ENCODE results near the gene ALDH9A1.
"Not testable (repeated sequence)": the region's sequence is repeated elsewhere in the genome, so short reads cannot be mapped to it uniquely, and the experiment has no call there.

ALDH9A1 gene

DNA sequence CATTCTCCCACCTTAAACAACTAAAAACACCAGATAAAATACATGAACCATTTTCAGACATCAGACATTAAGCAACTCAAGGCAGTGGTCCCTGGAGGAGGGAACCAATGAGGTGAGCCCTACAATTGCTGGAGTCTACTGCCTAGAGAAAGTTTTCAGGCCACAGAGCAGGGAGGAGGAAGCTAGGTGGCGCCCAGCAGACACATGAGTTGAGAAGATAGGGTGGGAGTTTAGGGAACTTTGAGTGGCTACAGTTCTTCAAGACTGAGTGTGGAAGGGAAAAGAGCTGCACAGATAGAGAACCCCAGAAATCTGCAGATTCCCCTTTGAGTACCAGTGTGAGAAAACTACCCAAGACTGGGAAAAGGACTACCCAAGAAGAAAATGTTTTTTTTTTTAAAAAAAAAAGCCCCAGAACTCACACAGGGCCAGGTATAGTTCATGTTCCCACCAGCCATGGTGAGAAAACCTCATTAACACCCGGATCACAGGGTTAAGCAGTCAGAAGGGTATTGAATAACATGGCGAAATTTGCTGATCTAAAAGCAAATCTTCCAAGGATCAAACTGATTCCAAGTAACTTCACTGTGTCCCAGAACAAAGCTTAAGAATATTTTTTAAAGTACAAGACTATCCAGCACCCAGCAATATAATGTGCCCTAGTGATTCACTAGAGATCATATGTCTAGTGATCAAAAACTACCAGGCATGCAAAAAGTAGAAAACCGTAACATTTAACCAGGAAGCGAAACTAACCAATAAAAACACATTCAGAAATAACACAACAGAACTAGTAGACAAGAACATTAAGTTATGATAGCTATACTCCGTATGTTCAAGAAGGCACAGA lies 12.0 kb downstream of the ALDH9A1 start:
- DNase-seq: no peak

DNA sequence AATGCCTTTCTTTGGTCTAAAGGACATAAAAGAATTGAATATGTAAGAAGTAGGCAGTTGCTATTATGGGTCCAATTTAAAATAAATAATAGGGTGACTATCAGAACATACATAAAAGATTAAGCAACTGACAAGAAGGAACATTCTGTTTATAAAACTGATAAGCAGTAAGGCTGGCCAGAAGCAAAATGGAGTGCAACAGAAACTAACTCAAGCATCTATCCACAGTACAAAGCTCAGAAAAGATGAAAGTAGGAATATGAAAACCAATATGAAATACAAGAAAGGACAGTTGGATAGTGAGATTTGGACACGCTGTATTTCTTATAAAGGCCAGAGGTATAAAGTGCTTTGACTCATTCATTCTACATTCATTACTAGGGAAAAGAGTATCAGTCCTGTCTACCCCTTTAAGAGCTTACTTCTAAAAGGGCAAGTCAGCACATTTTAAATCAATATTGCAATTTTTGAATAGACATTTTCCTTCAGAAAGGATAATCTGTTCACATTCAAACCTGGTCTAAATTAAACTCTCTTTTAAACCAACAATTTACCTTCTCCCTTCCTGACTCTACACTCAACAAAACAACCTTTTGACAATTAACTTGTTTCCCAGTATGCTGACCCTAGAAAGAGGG lies 14.4 kb downstream of the ALDH9A1 start:
- DNase-seq: no peak

DNA sequence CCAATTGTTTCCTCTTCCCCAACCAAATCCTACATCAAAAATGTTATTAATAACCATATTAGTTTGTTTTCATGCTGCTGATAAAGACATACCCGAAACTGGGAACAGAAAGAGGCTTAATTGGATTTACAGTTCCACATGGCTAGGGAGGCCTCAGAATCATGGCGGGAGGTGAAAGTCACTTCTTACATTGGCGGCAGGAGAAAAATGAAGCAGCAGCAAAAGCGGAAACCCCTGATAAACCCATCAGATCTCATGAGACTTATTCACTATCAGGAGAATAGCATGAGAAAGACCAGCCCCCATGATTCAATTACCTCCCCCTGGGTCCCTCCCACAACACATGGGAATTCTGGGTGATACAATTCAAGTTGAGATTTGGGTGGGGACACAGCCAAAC lies 17.6 kb downstream of the ALDH9A1 start:
- not testable (repeated sequence) for DNase-seq

DNA sequence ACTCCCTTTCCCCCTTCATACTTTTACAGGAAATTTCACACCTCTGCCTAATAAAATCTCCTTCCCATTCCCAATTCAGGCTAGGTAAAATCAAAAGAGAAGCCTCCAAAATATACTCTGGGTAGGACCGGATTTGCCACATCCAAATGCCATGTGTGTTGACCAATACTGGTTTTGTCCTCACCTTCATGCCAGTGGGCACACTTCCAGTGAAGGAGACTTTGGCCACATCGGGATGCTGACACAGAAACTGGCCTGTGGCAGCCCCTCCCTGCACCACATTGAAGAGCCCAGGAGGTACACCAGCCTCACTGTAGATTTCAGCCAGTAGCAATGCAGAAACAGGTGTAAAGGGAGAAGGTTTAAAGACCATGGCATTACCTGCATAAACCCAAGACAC lies 18.1 kb downstream of the ALDH9A1 start:
- no peak for DNase-seq

DNA sequence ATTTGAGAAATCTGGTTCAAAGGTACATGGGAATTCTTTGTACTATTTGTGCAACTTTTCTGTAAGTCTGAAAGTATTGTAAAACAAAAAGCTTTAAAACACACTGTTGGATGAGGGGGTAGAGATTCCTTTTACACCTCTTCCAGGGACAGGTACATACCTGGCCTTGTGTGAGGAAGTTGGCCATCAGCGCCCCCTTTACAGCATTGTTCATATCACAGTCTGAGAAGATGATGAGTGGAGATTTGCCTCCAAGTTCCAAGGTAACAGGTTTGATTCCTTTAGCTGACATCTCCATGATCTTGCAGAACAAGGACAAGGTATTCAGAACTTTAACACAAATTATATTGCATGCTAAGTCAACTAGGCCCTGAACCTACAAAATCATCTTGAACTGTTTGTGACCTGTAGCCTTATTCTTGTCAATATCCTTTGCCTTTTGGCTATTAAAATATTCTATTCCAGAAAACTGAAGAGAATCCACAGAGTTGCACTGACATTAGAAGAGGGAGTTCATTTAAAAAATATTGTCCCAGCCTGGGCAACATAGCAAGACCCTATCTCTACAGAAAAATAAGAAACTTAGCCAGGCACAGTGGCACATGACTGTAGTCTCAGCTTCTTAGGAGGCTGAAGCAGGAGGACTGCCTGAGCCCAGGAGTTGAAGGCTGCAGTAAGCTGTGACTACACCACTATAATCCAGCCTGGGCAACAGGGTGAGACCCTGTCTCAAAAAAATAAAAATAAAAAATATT lies 18.9 kb downstream of the ALDH9A1 start:
- no peak for DNase-seq

DNA sequence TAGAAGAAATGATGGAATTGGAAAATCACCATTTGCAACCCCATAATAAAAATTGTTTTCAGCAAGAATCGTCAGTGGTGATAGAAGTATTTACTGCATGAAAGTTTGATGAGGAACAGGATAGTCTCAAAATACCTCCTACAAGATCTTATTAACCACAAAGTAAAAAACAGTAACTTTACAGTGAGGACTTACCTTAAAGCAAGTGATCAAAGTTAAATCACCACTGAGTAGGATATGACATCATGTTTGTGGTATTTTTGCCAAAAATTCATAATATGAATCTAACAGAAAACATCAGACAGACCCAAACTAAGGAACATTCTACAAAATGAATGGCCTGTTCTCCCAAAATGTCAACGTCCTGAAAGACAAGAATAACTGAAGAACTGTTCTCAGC lies 19.9 kb downstream of the ALDH9A1 start:
- no peak for DNase-seq

DNA sequence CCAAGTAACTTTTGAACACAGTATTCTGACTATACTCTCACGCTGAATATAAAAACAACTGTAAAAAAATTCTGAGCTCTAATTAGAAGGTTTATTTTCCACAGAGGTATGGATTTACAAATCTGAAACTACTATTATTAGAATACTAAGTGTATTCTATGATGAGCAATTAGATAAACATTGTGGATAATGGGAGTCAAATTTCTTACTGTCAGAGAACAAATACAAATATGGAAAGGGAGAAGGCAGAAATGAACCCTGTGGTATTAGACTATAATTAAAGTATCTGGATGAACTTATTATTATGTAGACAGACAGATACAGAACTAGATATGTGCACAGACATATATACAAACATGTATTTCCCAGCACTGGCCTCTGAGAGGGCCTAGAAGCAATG lies 22.6 kb downstream of the ALDH9A1 start:
- DNase-seq: no peak

DNA sequence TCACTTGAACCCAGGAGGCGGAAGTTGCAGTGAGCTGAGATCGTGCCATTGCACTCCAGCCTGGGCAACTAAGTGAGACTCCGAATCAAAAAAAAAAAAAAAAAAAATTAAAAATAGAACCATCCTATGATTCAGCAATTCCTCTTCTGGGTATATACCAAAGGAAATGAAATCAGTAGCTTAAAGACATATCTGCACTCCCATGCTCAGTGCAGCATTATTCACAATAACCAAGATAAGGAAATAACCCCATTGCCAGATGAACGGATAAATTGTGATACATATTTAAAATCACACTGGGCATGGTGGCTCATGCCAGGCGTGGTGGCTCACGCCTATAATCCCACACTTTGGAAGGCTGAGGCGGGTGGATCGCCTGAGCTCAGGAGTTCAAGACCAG lies 23.8 kb downstream of the ALDH9A1 start:
- no peak for DNase-seq

DNA sequence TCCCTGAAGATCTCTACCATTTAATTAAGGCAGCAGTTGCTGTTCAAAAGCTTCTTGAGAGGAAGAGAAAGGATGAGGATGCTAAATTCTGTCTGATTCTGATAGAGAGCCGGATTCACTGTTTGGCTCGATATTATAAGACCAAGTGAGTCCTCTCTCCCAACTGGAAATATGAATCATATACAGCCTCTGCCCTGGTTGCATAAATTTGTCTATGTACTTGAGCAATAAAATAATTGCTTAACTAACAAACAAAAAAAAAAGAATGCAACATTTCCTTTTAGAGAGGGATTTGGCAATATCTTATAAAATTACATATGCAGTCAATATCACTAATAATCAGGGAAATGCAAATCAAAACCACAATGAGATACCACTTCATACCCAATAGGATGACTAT lies 26.8 kb downstream of the ALDH9A1 start:
- DNase-seq: no peak

DNA sequence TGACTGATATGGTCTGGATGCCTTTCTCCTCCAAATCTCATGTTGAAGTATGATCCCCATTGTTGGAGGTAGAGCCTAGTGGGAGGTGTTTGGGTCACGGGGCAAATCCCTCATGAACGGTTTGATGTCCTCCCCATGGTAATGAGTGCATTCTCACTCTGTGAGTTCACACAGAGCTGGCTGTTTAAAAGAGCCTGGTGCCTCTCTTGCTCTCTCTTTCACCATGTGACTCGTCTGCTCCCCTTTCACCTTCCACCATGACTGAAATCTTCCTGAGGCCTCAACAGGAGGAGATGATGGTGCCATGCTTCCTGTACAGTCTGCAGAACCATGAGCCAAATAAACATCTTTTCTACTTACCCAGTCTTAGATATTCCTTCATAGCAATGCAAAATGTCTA lies 30.2 kb downstream of the ALDH9A1 start:
- DNase-seq: no peak

DNA sequence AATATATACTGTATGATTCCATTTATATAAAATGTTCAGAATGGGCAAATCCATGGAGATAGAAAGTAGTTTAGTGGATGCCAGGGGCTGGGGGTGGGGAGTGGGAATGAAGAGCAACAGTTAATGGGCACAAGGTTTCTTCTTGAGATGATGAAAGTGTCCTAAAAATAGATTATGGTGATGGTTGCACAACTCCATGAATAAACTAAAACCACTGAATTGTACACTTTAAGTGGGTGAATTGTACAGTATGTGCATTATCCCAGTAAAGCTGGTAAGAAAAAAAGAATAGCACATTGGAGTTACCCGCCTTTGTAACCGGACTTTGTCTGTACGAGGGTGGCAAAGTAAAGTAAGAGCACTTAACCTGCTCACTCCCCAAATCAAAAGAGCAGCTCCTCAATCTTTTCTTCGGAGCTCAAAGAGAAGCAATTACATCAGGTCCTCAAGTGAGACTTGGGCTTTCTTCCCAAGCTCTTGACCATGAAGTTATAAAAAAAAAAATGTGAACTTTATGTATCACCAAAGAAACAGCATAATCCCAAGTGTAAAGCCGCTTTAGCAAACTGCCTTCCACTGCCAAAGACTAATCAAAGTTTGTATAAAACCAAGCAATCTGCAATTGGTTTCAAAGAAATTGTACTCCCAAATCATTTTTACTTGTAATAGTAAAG lies 32.1 kb downstream of the ALDH9A1 start:
- DNase-seq: no peak

DNA sequence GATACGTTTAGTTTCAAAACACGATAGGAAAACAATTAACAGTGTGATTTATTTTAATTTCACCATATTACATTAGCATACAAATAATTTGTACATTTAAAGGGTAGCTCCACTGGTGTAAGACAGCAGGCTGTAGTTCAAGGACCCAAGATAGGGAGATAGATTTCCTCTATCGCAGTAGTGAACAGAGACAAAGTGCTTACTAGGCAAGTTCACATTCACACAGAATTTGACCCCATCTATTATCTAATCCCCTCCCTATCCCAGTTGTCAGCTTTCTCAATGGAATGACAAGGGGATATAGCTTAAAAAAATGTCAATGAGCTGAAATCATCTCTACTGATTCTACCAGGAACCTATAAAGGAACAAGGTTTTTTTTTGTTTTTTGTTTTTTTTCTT lies 36.2 kb downstream of the ALDH9A1 start:
- no peak for DNase-seq

DNA sequence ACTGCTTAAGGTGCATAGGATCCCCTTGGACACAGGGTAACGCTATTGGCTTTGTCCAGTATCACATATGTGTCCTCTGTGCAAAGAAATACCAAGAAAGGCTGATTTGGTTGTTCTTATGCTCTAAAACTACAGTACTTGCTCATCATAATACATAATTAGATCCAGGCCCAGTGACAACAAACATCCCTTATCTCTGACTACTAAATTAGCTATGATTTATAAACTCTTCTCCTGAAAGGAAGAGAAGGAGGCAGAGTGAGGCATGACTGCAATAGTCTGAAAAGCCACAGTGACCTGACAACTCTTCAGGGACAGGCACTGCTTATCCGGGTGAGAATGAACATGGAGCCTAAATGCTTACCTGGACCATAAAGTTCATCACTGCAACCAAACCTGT lies 36.7 kb downstream of the ALDH9A1 start:
- DNase-seq: no peak

DNA sequence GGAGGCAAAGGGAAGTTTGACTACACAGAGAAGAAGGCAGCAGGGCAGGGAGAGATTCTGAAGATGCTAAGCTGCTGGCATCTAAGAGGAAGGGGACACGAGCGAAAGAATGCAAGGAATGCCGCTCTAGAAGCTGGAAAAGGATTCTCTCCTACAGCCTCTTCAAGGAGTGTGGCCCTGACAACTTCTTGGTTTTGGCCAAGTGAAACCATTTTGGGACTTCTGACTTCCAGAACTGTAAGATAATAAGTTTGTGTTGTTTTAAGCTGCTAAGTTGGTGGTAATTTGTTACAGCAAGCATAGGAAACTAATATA lies 38.8 kb downstream of the ALDH9A1 start:
- DNase-seq: no peak

DNA sequence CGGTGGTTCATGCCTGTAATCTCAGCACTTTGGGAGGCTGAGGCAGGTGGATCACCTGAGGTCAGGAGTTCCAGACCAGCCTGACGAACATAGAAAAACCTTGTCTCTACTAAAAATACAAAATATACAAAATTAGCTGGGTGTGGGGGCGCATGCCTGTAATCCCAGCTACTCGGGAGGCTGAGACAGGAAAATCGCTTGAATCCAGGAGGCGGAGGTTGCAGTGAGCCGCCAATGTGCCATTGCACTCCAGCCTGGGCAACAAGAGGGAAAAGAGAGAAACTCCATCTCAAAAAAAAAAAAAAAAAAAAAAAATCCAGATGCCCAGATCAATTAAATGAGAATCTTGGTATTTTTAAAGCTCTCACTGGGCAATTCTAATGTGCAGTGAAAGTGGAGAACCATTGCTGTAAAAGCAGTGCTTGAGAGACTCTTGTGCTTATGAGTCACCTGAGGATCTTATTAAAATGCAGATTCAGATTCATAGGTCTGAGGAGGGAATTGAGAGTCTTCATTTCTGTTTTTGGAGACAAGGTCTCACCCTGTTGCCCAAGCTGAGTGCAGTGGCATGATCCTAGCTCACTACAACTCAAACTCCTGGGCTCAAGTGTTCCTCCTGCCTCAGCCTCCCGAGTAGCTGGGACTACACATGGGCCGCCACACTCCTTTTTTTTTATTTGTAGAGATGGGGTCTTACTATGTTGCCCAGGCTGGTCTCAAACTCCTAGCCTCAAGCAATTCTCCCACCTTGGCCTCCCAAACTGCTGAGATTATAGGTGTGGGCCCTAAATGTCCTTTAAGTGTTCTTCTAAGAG lies 39.4 kb downstream of the ALDH9A1 start:
- DNase-seq: not testable (repeated sequence)

DNA sequence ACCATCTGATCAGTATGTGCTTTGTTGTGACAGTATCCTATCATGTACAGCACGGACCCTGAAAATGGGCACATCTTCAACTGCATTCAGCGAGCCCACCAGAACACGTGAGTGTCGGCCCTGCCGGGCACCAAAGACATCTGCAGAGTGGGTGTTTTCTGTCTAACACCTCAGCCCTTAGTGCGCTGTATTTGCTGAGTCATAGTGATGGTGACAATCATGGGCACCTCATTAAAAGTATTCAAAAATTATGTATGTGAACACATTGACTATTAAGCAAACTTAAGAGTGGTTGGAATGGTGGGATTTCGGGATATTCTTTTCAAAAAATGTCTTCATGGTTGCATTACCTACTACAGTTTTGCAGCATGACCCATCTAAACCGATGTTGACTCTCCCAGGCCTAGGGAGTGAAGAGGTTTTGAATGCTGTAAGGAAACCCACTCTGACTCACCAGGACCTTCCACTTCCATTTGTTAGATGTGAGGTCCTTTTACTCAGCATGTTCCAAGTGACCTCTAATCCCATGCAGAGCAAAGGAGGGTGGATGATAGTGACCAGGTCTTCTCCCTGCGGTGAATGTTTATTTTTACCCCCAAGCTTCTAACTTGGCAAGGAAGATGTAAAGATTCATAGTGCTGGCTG lies 47.3 kb downstream of the ALDH9A1 start:
- no peak for DNase-seq

DNA sequence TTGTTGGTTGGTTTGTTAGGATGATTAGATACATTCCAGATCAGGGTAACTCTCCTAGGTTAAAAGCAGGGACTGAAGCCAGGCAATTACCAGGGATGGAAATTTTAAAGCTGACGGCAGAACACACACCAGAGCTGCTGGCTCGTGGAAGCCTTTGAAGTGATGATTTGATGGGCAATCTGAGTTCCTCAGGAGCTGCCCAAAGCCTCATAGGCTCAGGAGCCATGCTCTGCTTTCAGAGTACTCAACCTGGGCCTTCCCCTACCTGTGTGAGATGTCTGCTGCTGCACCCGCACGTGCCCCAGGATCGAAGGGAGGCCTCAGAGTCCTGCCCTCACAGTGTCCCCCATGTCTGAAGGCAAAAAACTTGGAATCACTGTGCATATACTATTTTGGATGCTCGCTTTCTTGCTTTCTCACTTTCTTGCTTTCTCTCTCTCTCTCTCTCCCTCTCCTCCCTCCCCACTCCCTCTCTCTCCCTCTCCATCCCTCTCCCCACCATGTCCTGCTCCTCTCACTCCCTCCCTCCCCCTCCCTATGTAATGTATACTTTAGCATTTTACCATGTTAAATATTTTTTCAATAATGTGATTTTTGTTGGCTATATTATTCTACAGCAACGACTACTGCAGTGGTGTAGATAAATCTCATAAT lies 49.3 kb downstream of the ALDH9A1 start:
- no peak for DNase-seq

DNA sequence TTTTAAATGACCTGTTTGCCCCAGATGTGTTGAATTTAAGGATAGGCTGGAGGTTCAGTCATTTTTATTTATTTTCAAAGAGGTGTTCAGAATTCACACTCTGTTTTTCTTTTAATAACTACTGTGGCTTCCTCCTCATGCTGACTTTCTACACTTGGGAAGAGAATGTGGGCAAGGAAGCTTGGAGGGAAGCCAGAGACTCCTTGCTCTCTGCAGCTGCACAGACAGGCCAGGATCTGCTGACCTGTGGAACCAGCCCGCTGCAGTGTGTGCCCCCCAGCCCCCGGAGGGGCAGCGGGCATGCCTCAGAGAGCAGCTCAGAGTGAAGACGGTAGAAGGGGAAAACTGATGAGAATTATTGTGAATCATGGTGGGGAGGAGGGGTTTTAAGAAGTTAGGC lies 50.4 kb downstream of the ALDH9A1 start:
- no peak for DNase-seq

DNA sequence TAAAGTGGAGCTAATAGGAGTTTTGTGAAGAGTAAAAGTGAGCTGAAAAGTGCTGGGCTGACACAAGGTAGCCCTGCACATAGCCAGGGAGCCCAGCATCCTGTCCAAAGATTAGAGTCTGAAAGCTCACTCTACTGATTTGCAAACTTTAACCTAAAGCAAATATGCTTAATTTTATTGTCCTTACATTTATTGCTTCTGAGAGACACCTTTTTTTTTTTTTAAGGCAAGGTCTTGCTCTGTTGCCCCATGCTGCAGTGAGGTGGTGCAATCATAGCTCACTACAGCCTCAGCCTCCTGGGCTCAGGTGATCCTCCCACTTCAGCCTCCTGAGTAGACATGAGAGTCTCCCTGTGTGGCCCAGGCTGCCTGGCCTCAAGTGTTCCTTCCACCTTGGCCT lies 50.8 kb downstream of the ALDH9A1 start:
- DNase-seq: no peak

DNA sequence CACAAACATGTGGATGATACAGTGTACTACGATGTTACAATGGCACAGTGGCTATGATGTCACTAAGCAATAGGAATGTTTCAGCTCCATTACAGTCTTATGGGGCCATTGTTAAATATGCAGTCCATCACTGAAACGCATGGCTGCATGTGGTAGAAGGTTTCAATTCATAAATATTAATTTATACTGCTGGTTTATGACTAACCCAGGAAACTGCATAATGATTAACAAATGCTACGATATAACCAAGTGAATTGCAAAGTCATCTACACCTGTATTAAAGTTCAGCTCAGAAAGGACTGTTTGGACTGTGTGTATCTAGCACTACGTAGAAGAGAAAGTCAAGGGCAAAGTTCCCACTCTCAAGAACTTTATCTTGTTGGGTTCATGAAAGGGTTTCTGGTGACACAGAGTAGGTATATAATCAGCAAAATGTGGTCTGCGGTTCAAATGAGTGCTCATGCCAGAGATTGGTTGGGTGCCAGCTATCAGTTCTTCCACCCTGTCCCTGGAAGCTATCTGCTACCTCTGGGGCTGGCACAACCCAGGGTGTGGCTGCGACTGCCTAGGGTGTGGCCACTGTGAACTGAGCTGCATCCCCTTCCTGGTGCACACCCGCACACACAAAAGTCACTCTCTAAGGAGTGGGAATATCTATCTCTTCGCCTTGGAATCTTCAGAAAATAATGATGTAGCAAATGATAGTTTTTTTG lies 52.6 kb downstream of the ALDH9A1 start:
- DNase-seq: no peak
